ENCODE measurements around the gene PLAC1.

Gene PLAC1

GRCh38 chrX:134573683-134574035 is 84.6 kb downstream of the PLAC1 start:
- Histone ChIP-seq H3K36me3 (no peaks in the 10 kb centered on the region), H3K9me3 (no peaks in the 10 kb centered on the region), H3K4me3 (ENCODE audit: low read depth, low read length) (no peak overlapping the region), H3K4me1 (peaks cover 4% of the 10 kb centered on the region; the same call in 1 of the 2 replicates), H3K27me3 (no peaks in the 10 kb centered on the region)
- no peak for DNase-seq
- TF ChIP-seq CTCF (IDR thresholded peaks at IDR 0.05; ENCODE audit: low read depth, low read length), result no peak

GRCh38 chrX:134572816-134573682 is 85.2 kb downstream of the PLAC1 start:
- DNase-seq, result no peak

GRCh38 chrX:134571796-134572195 is 86.5 kb downstream of the PLAC1 start:
- Histone ChIP-seq H3K4me1 (peaks cover 4% of the 10 kb centered on the region; the same call in 1 of the 2 replicates), H3K4me3 (ENCODE audit: low read depth, low read length) (no peak overlapping the region), H3K9me3 (no peaks in the 10 kb centered on the region), H3K27me3 (no peaks in the 10 kb centered on the region), H3K36me3 (no peaks in the 10 kb centered on the region)
- DNase-seq, result no peak
- TF ChIP-seq CTCF (IDR thresholded peaks at IDR 0.05; ENCODE audit: low read depth, low read length), result no peak

More at GRCh38 chrX:134572816-134573682, 85.2 kb downstream of the PLAC1 start:
- H3K9me3 ChIP-seq, result no peaks in the 10 kb centered on the region
- H3K4me3 ChIP-seq (ENCODE audit: low read depth, low read length), result no peak overlapping the region
- peaks cover 4% of the 10 kb centered on the region; the same call in 1 of the 2 replicates for H3K4me1 ChIP-seq
- no peaks in the 10 kb centered on the region for H3K27me3 ChIP-seq
- no peaks in the 10 kb centered on the region for H3K36me3 ChIP-seq
- no peak for TF ChIP-seq CTCF (IDR thresholded peaks at IDR 0.05; ENCODE audit: low read depth, low read length)

GRCh38 chrX:134570899-134571298 is 87.4 kb downstream of the PLAC1 start:
- no peaks in the 10 kb centered on the region for H3K9me3 ChIP-seq
- peaks cover 4% of the 10 kb centered on the region; the same call in 1 of the 2 replicates for H3K4me1 ChIP-seq
- no peaks in the 10 kb centered on the region for H3K27me3 ChIP-seq
- no peaks in the 10 kb centered on the region for H3K36me3 ChIP-seq
- no peak for TF ChIP-seq CTCF (IDR thresholded peaks at IDR 0.05; ENCODE audit: low read depth, low read length)
- no peak for DNase-seq
- no peak overlapping the region for H3K4me3 ChIP-seq (ENCODE audit: low read depth, low read length)

- H3K36me3 ChIP-seq, result no peaks in the 10 kb centered on the region
- DNase-seq, result no peak
- peaks cover 4% of the 10 kb centered on the region; the same call in 1 of the 2 replicates for H3K4me1 ChIP-seq
- no peak overlapping the region for H3K4me3 ChIP-seq (ENCODE audit: low read depth, low read length)
- no peaks in the 10 kb centered on the region for H3K9me3 ChIP-seq
- H3K27me3 ChIP-seq, result no peaks in the 10 kb centered on the region
- no peak for TF ChIP-seq CTCF (IDR thresholded peaks at IDR 0.05; ENCODE audit: low read depth, low read length)
These were observed 87.8 kb downstream of the PLAC1 start for GRCh38 chrX:134570509-134570846.

- Histone ChIP-seq H3K27me3 (no peaks in the 10 kb centered on the region), H3K4me3 (ENCODE audit: low read depth, low read length) (no peak overlapping the region), H3K9me3 (no peaks in the 10 kb centered on the region), H3K36me3 (no peaks in the 10 kb centered on the region), H3K4me1 (peaks cover 4% of the 10 kb centered on the region; the same call in 1 of the 2 replicates)
- DNase-seq, result no peak
- TF ChIP-seq CTCF (IDR thresholded peaks at IDR 0.05; ENCODE audit: low read depth, low read length), result no peak
These were observed 89.0 kb downstream of the PLAC1 start for GRCh38 chrX:134569306-134569705.
